HepG2 (cell line): ENCODE results near the gene FAM169A. TPM values are rescaled to one million over a fixed set of nuclear protein-coding genes. Genes with fewer than 3 reads are reported as not detected.

Experiments
- ATF7-NPFF ChIP-seq: sonication (generic); formaldehyde crosslinking; IDR thresholded peaks from 2 replicates; pipeline ENCODE4 v1.8.1; 2023; ENCODE audit warnings: mild to moderate bottlenecking, low read depth, missing genetic modification reagents, moderate library complexity
- GZF1 ChIP-seq: sonication (generic); formaldehyde crosslinking; IDR thresholded peaks from 2 replicates; pipeline ENCODE4 v1.5.1; 2020; ENCODE audit warnings: mild to moderate bottlenecking, missing genetic modification reagents
- HNRNPH1 ChIP-seq: fragments of 200-400 bp; formaldehyde crosslinking; optimal IDR thresholded peaks from 2 replicates; pipeline ENCODE3; 2017; ENCODE audit warnings: mild to moderate bottlenecking, low read depth, low read length
- MTA3 ChIP-seq: sonication (generic); formaldehyde crosslinking; IDR thresholded peaks from 2 replicates; pipeline ENCODE4 v1.4.0; 2020; ENCODE audit warnings: missing genetic modification reagents
- MXI1 ChIP-seq: IDR thresholded peaks from 3 replicates; pipeline ENCODE4 v1.6.1; 2012; ENCODE audit warnings: low read depth, low read length, inconsistent platforms, borderline replicate concordance
- NCOA2 ChIP-seq: sonication (generic); formaldehyde crosslinking; IDR thresholded peaks from 2 replicates; pipeline ENCODE4 v1.8.0; 2022; ENCODE audit warnings: inconsistent platforms
- PAXIP1 ChIP-seq: sonication (generic); formaldehyde crosslinking; conservative IDR thresholded peaks from 2 replicates; pipeline ENCODE4 v1.4.0; 2020; ENCODE audit warnings: mild to moderate bottlenecking, missing genetic modification reagents, moderate library complexity
- REPIN1 ChIP-seq: sonication (generic); formaldehyde crosslinking; IDR thresholded peaks from 2 replicates; pipeline ENCODE4 v1.8.0; 2022; ENCODE audit warnings: missing genetic modification reagents, low read depth, mild to moderate bottlenecking, borderline replicate concordance
- RFX3 ChIP-seq: IDR thresholded peaks from 2 replicates; pipeline ENCODE4 v1.6.1; 2016; ENCODE audit warnings: missing biosample characterization, missing genetic modification reagents
- SMAD1 ChIP-seq: sonication (generic); formaldehyde crosslinking; IDR thresholded peaks from 2 replicates; pipeline ENCODE4 v1.4.0; 2020; ENCODE audit warnings: missing genetic modification reagents, low read depth, mild to moderate bottlenecking, borderline replicate concordance
- SMYD3 ChIP-seq: sonication (generic); formaldehyde crosslinking; IDR thresholded peaks from 2 replicates; pipeline ENCODE4 v1.8.1; 2023; ENCODE audit warnings: mild to moderate bottlenecking, missing genetic modification reagents
- SP5 ChIP-seq: IDR thresholded peaks from 2 replicates; pipeline ENCODE4 v1.6.1; 2016; ENCODE audit warnings: low read depth, borderline replicate concordance
- ZBTB20 ChIP-seq: sonication (generic); formaldehyde crosslinking; IDR thresholded peaks from 2 replicates; pipeline ENCODE4 v1.8.1; 2023; ENCODE audit warnings: missing genetic modification reagents, low read depth, mild to moderate bottlenecking, borderline replicate concordance
- ZBTB3 ChIP-seq: sonication (generic); formaldehyde crosslinking; IDR thresholded peaks from 2 replicates; pipeline ENCODE4 v1.4.0; 2020; ENCODE audit warnings: low read depth, mild to moderate bottlenecking, moderate library complexity, missing genetic modification reagents, borderline replicate concordance
- ZNF143 ChIP-seq: sonication (generic); formaldehyde crosslinking; IDR thresholded peaks from 2 replicates; pipeline ENCODE4 v1.4.0; 2020; ENCODE audit warnings: missing genetic modification reagents
- ZNF205 ChIP-seq: IDR thresholded peaks from 2 replicates; pipeline ENCODE4 v1.6.1; 2018; ENCODE audit warnings: missing biosample characterization, missing genetic modification reagents
- ZNF235 ChIP-seq: sonication (generic); formaldehyde crosslinking; IDR thresholded peaks from 2 replicates; pipeline ENCODE4 v1.8.1; 2023; ENCODE audit warnings: mild to moderate bottlenecking, missing genetic modification reagents, borderline replicate concordance
- ZNF3 ChIP-seq: IDR thresholded peaks from 2 replicates; pipeline ENCODE4 v1.7.0; 2017; ENCODE audit warnings: inconsistent platforms
- ZNF317 ChIP-seq: sonication (generic); formaldehyde crosslinking; IDR thresholded peaks from 2 replicates; pipeline ENCODE4 v1.5.0; 2020; ENCODE audit warnings: mild to moderate bottlenecking, missing genetic modification reagents
- ZNF337 ChIP-seq: sonication (generic); formaldehyde crosslinking; IDR thresholded peaks from 2 replicates; pipeline ENCODE4 v1.5.1; 2020; ENCODE audit warnings: missing genetic modification reagents, low read depth, mild to moderate bottlenecking, borderline replicate concordance
- ZNF382 ChIP-seq: sonication (generic); formaldehyde crosslinking; IDR thresholded peaks from 2 replicates; pipeline ENCODE4 v1.5.0; 2020; ENCODE audit warnings: missing genetic modification reagents, mild to moderate bottlenecking, borderline replicate concordance
- ZNF543 ChIP-seq: sonication (generic); formaldehyde crosslinking; IDR thresholded peaks from 2 replicates; pipeline ENCODE4 v1.4.0; 2020; ENCODE audit warnings: mild to moderate bottlenecking, missing genetic modification reagents
- ZNF614 ChIP-seq: IDR thresholded peaks from 2 replicates; pipeline ENCODE4 v1.6.1; 2018; ENCODE audit warnings: missing biosample characterization, missing genetic modification reagents, inconsistent platforms, borderline replicate concordance
- ZNF883 ChIP-seq: sonication (generic); formaldehyde crosslinking; IDR thresholded peaks from 2 replicates; pipeline ENCODE4 v1.5.1; 2020; ENCODE audit warnings: mild to moderate bottlenecking, missing genetic modification reagents; ENCODE audit errors: not compliant biosample characterization
- polyA plus RNA-seq, 8 experiments: library from polyadenylated mRNA; depleted of rRNA in 3 of 8; stranded (reverse) in 7 of 8; unstranded in 1 of 8; fragments of >200 nt; fragmentation: Illumina TruSeq in 4 of 8; extraction: Trizol in 4 of 8; gene quantifications; 2 replicates each; pipeline versions ENCODE4 v1.2.1 to v1.2.3, GENCODE V29; 2011 to 2016; ENCODE audit warnings: low read depth in 4 of 8, missing spikeins in 1 of 8, mixed read lengths in 1 of 8; ENCODE audit not compliant: insufficient read depth in 1 of 8
- total RNA-seq, 5 experiments: library from RNA; depleted of rRNA; stranded (reverse); fragments of >200 nt; fragmentation: Illumina TruSeq; extraction: Trizol; gene quantifications; 2 replicates each; pipeline ENCODE4 v1.2.3, GENCODE V29; 2016; ENCODE audit warnings: low read depth in 1 of 5
- TF ChIP-seq, protein P1 (sequence below): sonication (generic); formaldehyde crosslinking; conservative IDR thresholded peaks from 2 replicates; pipeline ENCODE4 v1.4.0; 2020; ENCODE audit warnings: missing genetic modification reagents

The FAM169A gene
- total and polyA plus RNA-seq, 2 of the 13 experiments (the other 11 are each of a cell fraction or from before 2014, with no cell fraction given): 21.1 to 110 TPM

- TF ChIP-seq SP5 (CRISPR knock-in tag): no peak
- peak; percentile 63; the same call in 1 of the 2 replicates for TF ChIP-seq NCOA2
- no peak for TF ChIP-seq ZNF382
- peak; percentile 73 for TF ChIP-seq ZNF317 (CRISPR knock-in tag)
- TF ChIP-seq ZBTB20 (CRISPR knock-in tag): peak; percentile 69; the same call in 1 of the 2 replicates
- 0 out of 2 replicates have a peak, but pooled peaks have one; percentile 63 for TF ChIP-seq ZNF543 (CRISPR knock-in tag)
- peak; percentile 89 for TF ChIP-seq REPIN1 (CRISPR knock-in tag)
- TF ChIP-seq ZNF235 (CRISPR knock-in tag): peak; percentile 75; the same call in 1 of the 2 replicates
- peak; percentile 82 for TF ChIP-seq ZNF205 (CRISPR knock-in tag)
- TF ChIP-seq ZNF614 (CRISPR knock-in tag): peak; percentile 85; the same call in 1 of the 2 replicates
- TF ChIP-seq, protein P1, sequence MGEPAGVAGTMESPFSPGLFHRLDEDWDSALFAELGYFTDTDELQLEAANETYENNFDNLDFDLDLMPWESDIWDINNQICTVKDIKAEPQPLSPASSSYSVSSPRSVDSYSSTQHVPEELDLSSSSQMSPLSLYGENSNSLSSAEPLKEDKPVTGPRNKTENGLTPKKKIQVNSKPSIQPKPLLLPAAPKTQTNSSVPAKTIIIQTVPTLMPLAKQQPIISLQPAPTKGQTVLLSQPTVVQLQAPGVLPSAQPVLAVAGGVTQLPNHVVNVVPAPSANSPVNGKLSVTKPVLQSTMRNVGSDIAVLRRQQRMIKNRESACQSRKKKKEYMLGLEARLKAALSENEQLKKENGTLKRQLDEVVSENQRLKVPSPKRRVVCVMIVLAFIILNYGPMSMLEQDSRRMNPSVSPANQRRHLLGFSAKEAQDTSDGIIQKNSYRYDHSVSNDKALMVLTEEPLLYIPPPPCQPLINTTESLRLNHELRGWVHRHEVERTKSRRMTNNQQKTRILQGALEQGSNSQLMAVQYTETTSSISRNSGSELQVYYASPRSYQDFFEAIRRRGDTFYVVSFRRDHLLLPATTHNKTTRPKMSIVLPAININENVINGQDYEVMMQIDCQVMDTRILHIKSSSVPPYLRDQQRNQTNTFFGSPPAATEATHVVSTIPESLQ (CRISPR knock-in tag): peak; percentile 91; the same call in 1 of the 2 replicates
- peak; percentile 83; the same call in 2 of the 3 replicates for TF ChIP-seq MXI1
- TF ChIP-seq ATF7-NPFF (CRISPR knock-in tag): no peak
- peak; percentile 93; the same call in 1 of the 2 replicates for TF ChIP-seq ZNF337 (CRISPR knock-in tag)
- TF ChIP-seq ZNF143: peak; percentile 85
- TF ChIP-seq ZNF3 (CRISPR knock-in tag): no peak
- TF ChIP-seq MTA3 (CRISPR knock-in tag): no peak
- no peak for TF ChIP-seq HNRNPH1
- TF ChIP-seq GZF1 (CRISPR knock-in tag): 0 out of 2 replicates have a peak, but pooled peaks have one; percentile 15
- TF ChIP-seq SMYD3 (CRISPR knock-in tag): peak; percentile 94
- peak; percentile 46 for TF ChIP-seq PAXIP1
- TF ChIP-seq ZNF883: peak; percentile 89
- TF ChIP-seq SMAD1: peak; percentile 72; the same call in 1 of the 2 replicates
- TF ChIP-seq RFX3: no peak
- no peak for TF ChIP-seq ZBTB3 (CRISPR knock-in tag)
These were observed 99.2 kb downstream of the FAM169A start, which contains the start of the genes GFM2 and NSA2 (continued) for GRCh38 chr5:74766849-74767578.
